HL-60 (cell line): ENCODE data around the gene HOXB13.

ENCODE experiments used
- DNase-seq, 2 experiments: peaks; one replicate each; pipeline ENCODE4 v3.0.0-alpha.2; 2010 to 2020; ENCODE audit warnings: low read depth in 1 of 2, low spot score in 1 of 2
- H3K27ac ChIP-seq: fragments of 250-450 bp; sonication (Bioruptor Pico); replicated peaks from 2 replicates; pipeline ENCODE4 v1.5.1; 2020; ENCODE audit warnings: mild to moderate bottlenecking, moderate library complexity
- H3K27me3 ChIP-seq: fragments of 250-450 bp; sonication (Bioruptor Pico); 2 replicates; pipeline ENCODE4 v1.5.1; 2021; ENCODE audit warnings: mild to moderate bottlenecking, moderate library complexity; ENCODE audit not compliant: insufficient read depth, poor library complexity, severe bottlenecking
- H3K4me3 ChIP-seq: replicated peaks from 2 replicates; pipeline ENCODE4 v1.5.1; 2011; ENCODE audit warnings: mild to moderate bottlenecking, control low read depth, low read length; ENCODE audit not compliant: insufficient read depth
- GABPA ChIP-seq: IDR thresholded peaks from 2 replicates; pipeline ENCODE4 v1.6.1; 2012; ENCODE audit warnings: low read depth
- POLR2AphosphoS5 ChIP-seq: IDR thresholded peaks from 2 replicates; pipeline ENCODE4 v1.6.1; 2012; ENCODE audit warnings: low read depth
- SPI1 ChIP-seq: IDR thresholded peaks from 2 replicates; pipeline ENCODE4 v1.6.1; 2012; ENCODE audit warnings: low read depth, mild to moderate bottlenecking, borderline replicate concordance
- TF ChIP-seq, protein P1 (sequence below): IDR thresholded peaks from one replicate; pipeline ENCODE4 v1.5.1; 2011; ENCODE audit warnings: low read length, control low read depth, inconsistent platforms; ENCODE audit not compliant: insufficient read depth
- TF ChIP-seq, protein P2 (sequence below): IDR thresholded peaks from 2 replicates; pipeline ENCODE4 v1.6.1; 2012; ENCODE audit warnings: low read depth; ENCODE audit not compliant: insufficient replicate concordance

Gene HOXB13

DNA sequence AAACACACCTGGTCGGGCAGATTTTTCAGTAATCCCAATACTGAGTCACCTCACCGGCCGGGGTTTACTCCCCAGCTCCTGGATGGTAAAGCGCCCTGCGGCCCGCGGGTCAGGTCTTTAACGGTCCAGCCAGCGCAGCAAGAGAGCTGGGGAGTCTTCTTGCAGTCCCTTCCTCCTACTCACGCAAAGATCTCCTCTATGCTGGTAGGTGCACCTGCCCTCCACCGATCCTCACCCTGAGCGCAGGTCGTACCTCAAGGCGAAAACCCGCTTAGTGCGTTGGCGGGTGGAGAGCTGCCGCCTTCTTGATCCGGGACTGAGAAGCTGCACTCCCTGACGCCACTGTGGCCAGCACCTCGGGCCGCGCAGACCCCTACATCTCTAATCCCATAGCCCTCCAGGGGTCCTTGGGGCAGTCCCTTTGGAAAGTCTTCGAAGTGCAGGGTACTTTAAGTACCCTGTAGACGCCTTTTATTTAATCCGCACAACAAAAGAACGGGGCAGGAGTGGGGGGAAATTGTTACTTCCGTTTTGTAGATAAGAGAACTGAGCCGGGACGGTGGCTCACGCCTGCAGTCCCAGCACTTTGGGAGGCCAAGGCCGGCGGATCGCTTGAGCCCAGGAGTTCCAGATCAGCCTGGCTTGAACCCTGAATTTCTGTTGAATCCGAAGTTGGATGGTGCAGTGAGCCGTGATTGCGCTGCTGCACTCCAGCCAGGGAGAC lies 10.4 kb upstream of the HOXB13 start:
- no peak overlapping the region for H3K4me3 ChIP-seq

DNA sequence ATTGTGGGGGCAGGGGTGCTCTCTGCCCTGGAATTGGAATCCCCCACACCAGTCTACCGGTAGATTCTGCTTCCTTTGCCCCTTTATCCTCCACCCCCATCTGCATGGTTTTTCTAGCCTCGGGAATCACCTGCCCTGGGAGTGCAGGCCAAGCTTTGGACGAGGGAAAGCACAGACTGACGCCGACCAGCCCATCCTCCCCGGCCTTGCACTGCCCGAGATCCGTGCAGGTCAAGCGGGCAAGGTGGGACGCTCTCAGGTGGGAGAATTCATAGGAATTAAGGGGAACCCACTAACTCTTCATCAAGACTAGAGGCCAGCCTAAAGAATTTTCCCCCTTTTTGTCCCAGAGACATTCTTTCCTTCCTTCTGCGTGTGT lies 9.9 kb upstream of the HOXB13 start:
- Histone ChIP-seq H3K27ac (no peak overlapping the region), H3K27me3 (peaks cover 83% of the 10 kb centered on the region), H3K4me3 (no peak overlapping the region)
- TF ChIP-seq GABPA: no peak
- TF ChIP-seq, protein P1, sequence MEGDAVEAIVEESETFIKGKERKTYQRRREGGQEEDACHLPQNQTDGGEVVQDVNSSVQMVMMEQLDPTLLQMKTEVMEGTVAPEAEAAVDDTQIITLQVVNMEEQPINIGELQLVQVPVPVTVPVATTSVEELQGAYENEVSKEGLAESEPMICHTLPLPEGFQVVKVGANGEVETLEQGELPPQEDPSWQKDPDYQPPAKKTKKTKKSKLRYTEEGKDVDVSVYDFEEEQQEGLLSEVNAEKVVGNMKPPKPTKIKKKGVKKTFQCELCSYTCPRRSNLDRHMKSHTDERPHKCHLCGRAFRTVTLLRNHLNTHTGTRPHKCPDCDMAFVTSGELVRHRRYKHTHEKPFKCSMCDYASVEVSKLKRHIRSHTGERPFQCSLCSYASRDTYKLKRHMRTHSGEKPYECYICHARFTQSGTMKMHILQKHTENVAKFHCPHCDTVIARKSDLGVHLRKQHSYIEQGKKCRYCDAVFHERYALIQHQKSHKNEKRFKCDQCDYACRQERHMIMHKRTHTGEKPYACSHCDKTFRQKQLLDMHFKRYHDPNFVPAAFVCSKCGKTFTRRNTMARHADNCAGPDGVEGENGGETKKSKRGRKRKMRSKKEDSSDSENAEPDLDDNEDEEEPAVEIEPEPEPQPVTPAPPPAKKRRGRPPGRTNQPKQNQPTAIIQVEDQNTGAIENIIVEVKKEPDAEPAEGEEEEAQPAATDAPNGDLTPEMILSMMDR: no peak
- no peak for DNase-seq

More for the DNA sequence above, 10.4 kb upstream of the HOXB13 start:
- DNase-seq: no peak
- H3K27me3 ChIP-seq: peaks cover 82% of the 10 kb centered on the region
- no peak overlapping the region for H3K27ac ChIP-seq
- TF ChIP-seq GABPA: no peak

DNA sequence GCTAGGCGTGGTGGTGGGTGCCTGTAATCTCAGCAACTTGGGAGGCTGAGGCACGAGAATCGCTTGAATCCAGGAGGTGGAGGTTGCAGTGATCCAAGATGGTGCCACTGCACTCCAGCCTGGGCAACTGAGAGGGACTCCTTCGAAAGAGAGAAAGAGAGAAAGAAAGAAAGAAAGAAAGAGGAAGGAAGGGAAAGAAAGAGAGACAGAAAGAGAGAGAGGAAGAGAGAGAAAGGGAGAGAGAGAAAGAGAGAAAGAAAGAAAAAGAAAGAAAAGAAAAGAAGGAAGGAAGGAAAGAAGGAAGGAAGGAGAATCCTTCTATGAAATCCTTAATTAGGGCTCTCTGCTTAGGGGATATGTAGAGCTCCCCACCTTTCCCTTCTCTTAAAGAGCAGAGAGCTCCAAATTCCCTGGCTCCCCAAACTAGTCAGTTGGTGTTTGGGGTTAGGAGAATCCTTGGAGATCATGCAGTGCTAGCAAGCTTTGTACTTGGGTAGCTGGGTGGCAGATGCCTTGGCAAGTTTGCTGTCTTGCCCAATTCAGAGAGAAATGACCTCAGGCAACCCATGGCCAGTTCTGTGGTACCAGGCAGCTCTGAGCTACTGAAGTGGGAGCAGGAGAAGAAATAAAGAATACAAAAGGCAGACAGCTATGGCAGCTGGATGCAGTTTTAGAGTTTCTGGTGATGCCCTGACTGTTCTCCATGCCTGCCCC lies 8.9 kb upstream of the HOXB13 start:
- DNase-seq: no peak
- TF ChIP-seq, protein P2, sequence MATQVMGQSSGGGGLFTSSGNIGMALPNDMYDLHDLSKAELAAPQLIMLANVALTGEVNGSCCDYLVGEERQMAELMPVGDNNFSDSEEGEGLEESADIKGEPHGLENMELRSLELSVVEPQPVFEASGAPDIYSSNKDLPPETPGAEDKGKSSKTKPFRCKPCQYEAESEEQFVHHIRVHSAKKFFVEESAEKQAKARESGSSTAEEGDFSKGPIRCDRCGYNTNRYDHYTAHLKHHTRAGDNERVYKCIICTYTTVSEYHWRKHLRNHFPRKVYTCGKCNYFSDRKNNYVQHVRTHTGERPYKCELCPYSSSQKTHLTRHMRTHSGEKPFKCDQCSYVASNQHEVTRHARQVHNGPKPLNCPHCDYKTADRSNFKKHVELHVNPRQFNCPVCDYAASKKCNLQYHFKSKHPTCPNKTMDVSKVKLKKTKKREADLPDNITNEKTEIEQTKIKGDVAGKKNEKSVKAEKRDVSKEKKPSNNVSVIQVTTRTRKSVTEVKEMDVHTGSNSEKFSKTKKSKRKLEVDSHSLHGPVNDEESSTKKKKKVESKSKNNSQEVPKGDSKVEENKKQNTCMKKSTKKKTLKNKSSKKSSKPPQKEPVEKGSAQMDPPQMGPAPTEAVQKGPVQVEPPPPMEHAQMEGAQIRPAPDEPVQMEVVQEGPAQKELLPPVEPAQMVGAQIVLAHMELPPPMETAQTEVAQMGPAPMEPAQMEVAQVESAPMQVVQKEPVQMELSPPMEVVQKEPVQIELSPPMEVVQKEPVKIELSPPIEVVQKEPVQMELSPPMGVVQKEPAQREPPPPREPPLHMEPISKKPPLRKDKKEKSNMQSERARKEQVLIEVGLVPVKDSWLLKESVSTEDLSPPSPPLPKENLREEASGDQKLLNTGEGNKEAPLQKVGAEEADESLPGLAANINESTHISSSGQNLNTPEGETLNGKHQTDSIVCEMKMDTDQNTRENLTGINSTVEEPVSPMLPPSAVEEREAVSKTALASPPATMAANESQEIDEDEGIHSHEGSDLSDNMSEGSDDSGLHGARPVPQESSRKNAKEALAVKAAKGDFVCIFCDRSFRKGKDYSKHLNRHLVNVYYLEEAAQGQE: no peak
- TF ChIP-seq POLR2AphosphoS5: no peak
- no peak for TF ChIP-seq SPI1
- no peak for TF ChIP-seq GABPA
- TF ChIP-seq, protein P1: no peak
- H3K27ac ChIP-seq: no peak overlapping the region
- H3K4me3 ChIP-seq: no peak overlapping the region
- peaks cover 85% of the 10 kb centered on the region for H3K27me3 ChIP-seq

DNA sequence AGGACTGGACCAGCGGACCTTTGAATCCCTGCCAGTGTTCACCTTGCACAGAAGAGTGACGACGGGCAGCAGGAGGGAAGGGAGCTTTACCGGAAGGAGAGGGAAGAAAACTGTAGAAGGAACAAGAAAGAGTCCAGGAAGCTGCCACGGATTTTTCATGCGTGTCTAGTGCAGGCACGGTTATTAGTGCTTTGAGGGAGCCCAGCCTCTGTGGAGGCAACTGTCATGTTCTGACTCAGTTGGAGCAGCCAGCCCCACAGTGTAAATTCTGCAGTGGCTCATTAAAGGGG lies 6.5 kb upstream of the HOXB13 start:
- Histone ChIP-seq H3K27me3 (peaks cover 84% of the 10 kb centered on the region), H3K27ac (no peak overlapping the region), H3K4me3 (no peak overlapping the region)
- DNase-seq: no peak
- no peak for TF ChIP-seq SPI1
- no peak for TF ChIP-seq GABPA
- TF ChIP-seq, protein P1: no peak
- TF ChIP-seq, protein P2: no peak
- TF ChIP-seq POLR2AphosphoS5: no peak
